HepG2 (cell line): ENCODE data around the gene MT1M. TPM values are rescaled to one million over a fixed set of nuclear protein-coding genes. Genes with fewer than 3 reads are reported as not detected.

ENCODE experiments used
- CERS6 ChIP-seq: sonication (generic); formaldehyde crosslinking; IDR thresholded peaks from 2 replicates; pipeline ENCODE4 v1.5.0; 2020; ENCODE audit warnings: missing genetic modification reagents
- DRAP1 ChIP-seq: IDR thresholded peaks from 2 replicates; pipeline ENCODE4 v1.6.1; 2016; ENCODE audit warnings: missing genetic modification reagents, missing compliant biosample characterization
- EHMT2 ChIP-seq: fragments of 200-600 bp; sonication (generic); IDR thresholded peaks from 2 replicates; pipeline ENCODE4 v1.7.0; 2017; ENCODE audit warnings: antibody characterized with exemption, low read depth, low read length, borderline replicate concordance
- FLYWCH1 ChIP-seq: sonication (generic); formaldehyde crosslinking; IDR thresholded peaks from 2 replicates; pipeline ENCODE4 v1.8.1; 2023; ENCODE audit warnings: mild to moderate bottlenecking, missing genetic modification reagents
- HDAC2 ChIP-seq: sonication (generic); formaldehyde crosslinking; IDR thresholded peaks from 2 replicates; pipeline ENCODE4 v1.4.0; 2020; ENCODE audit warnings: missing genetic modification reagents
- KMT2A ChIP-seq: sonication (generic); formaldehyde crosslinking; IDR thresholded peaks from 2 replicates; pipeline ENCODE4 v1.4.0; 2020; ENCODE audit warnings: missing genetic modification reagents
- MYC ChIP-seq: sonication (generic); formaldehyde crosslinking; IDR thresholded peaks from 2 replicates; pipeline ENCODE4 v1.9.0; 2021; ENCODE audit warnings: missing genetic modification reagents, borderline replicate concordance
- NFKBIZ ChIP-seq: IDR thresholded peaks from 2 replicates; pipeline ENCODE4 v1.6.1; 2018; ENCODE audit warnings: missing genetic modification reagents, missing compliant biosample characterization
- NR2C2 ChIP-seq: sonication (generic); formaldehyde crosslinking; IDR thresholded peaks from 2 replicates; pipeline ENCODE4 v1.4.0; 2020; ENCODE audit warnings: missing genetic modification reagents, mild to moderate bottlenecking, moderate library complexity, borderline replicate concordance
- NR3C1 ChIP-seq: sonication (generic); formaldehyde crosslinking; IDR thresholded peaks from 2 replicates; pipeline ENCODE4 v1.4.0; 2020; ENCODE audit warnings: missing genetic modification reagents
- PAF1 ChIP-seq: IDR thresholded peaks from 2 replicates; pipeline ENCODE4 v1.6.1; 2016; ENCODE audit warnings: missing genetic modification reagents, missing compliant biosample characterization
- PAWR ChIP-seq: sonication (generic); formaldehyde crosslinking; IDR thresholded peaks from 2 replicates; pipeline ENCODE4 v1.4.0; 2020; ENCODE audit warnings: missing genetic modification reagents, mild to moderate bottlenecking, borderline replicate concordance
- RARA ChIP-seq: IDR thresholded peaks from 2 replicates; pipeline ENCODE4 v1.6.1; 2016; ENCODE audit warnings: missing genetic modification reagents, missing compliant biosample characterization
- SMARCE1 ChIP-seq: fragments of 450-650 bp; IDR thresholded peaks from 2 replicates; pipeline ENCODE4 v1.6.1; 2017; ENCODE audit warnings: borderline replicate concordance
- TBX3 ChIP-seq: fragments of 450-650 bp; IDR thresholded peaks from 2 replicates; pipeline ENCODE4 v1.6.1; 2017; ENCODE audit warnings: antibody characterized with exemption, mild to moderate bottlenecking, inconsistent platforms, borderline replicate concordance
- ZBTB1 ChIP-seq: sonication (generic); formaldehyde crosslinking; IDR thresholded peaks from 2 replicates; pipeline ENCODE4 v1.4.0; 2020; ENCODE audit warnings: missing genetic modification reagents, borderline replicate concordance
- ZNF24 ChIP-seq: fragments of 450-650 bp; IDR thresholded peaks from 2 replicates; pipeline ENCODE4 v1.6.1; 2017; ENCODE audit warnings: antibody characterized with exemption, mild to moderate bottlenecking
- ZNF543 ChIP-seq: sonication (generic); formaldehyde crosslinking; IDR thresholded peaks from 2 replicates; pipeline ENCODE4 v1.4.0; 2020; ENCODE audit warnings: mild to moderate bottlenecking, missing genetic modification reagents
- ZNF549 ChIP-seq: sonication (generic); formaldehyde crosslinking; IDR thresholded peaks from 2 replicates; pipeline ENCODE4 v1.5.0; 2020; ENCODE audit warnings: missing genetic modification reagents
- ZNF552 ChIP-seq: sonication (generic); formaldehyde crosslinking; IDR thresholded peaks from 2 replicates; pipeline ENCODE4 v1.9.0; 2022; ENCODE audit warnings: missing genetic modification reagents, mild to moderate bottlenecking, borderline replicate concordance
- ZNF563 ChIP-seq: sonication (generic); formaldehyde crosslinking; IDR thresholded peaks from 2 replicates; pipeline ENCODE4 v1.8.0; 2022; ENCODE audit warnings: mild to moderate bottlenecking, moderate library complexity, missing genetic modification reagents
- ZNF674 ChIP-seq: sonication (generic); formaldehyde crosslinking; IDR thresholded peaks from 2 replicates; pipeline ENCODE4 v1.5.0; 2020; ENCODE audit warnings: low read depth, mild to moderate bottlenecking, missing genetic modification reagents
- ZNF709 ChIP-seq: sonication (generic); formaldehyde crosslinking; IDR thresholded peaks from 2 replicates; pipeline ENCODE4 v1.5.0; 2020; ENCODE audit warnings: mild to moderate bottlenecking, missing genetic modification reagents
- ZNF83 ChIP-seq: sonication (generic); formaldehyde crosslinking; IDR thresholded peaks from 2 replicates; pipeline ENCODE4 v1.4.0; 2020; ENCODE audit warnings: missing genetic modification reagents, mild to moderate bottlenecking, borderline replicate concordance
- polyA plus RNA-seq, 8 experiments: library from polyadenylated mRNA; depleted of rRNA in 3 of 8; stranded (reverse) in 7 of 8; unstranded in 1 of 8; fragments of >200 nt; fragmentation: Illumina TruSeq in 4 of 8; extraction: Trizol in 4 of 8; gene quantifications; 2 replicates each; pipeline versions ENCODE4 v1.2.1 to v1.2.3, GENCODE V29; 2011 to 2016; ENCODE audit warnings: low read depth in 4 of 8, missing spikeins in 1 of 8, mixed read lengths in 1 of 8; ENCODE audit not compliant: insufficient read depth in 1 of 8
- total RNA-seq, 5 experiments: library from RNA; depleted of rRNA; stranded (reverse); fragments of >200 nt; fragmentation: Illumina TruSeq; extraction: Trizol; gene quantifications; 2 replicates each; pipeline ENCODE4 v1.2.3, GENCODE V29; 2016; ENCODE audit warnings: low read depth in 1 of 5
- TF ChIP-seq, protein P1 (sequence below): sonication (generic); formaldehyde crosslinking; IDR thresholded peaks from 2 replicates; pipeline ENCODE4 v1.8.0; 2022; ENCODE audit warnings: mild to moderate bottlenecking, missing genetic modification reagents; ENCODE audit not compliant: insufficient replicate concordance
- TF ChIP-seq, protein P2 (sequence below): sonication (generic); formaldehyde crosslinking; IDR thresholded peaks from 2 replicates; pipeline ENCODE4 v1.5.1; 2020; ENCODE audit warnings: missing genetic modification reagents, mild to moderate bottlenecking, borderline replicate concordance
- TF ChIP-seq, protein P3 (sequence below): sonication (generic); formaldehyde crosslinking; IDR thresholded peaks from 2 replicates; pipeline ENCODE4 v1.8.1; 2023; ENCODE audit warnings: missing genetic modification reagents, mild to moderate bottlenecking, borderline replicate concordance

MT1M gene
- total and polyA plus RNA-seq, 2 of the 13 experiments (the other 11 are each of a cell fraction or from before 2014, with no cell fraction given) = 4.6 TPM; not detected in 1

DNA sequence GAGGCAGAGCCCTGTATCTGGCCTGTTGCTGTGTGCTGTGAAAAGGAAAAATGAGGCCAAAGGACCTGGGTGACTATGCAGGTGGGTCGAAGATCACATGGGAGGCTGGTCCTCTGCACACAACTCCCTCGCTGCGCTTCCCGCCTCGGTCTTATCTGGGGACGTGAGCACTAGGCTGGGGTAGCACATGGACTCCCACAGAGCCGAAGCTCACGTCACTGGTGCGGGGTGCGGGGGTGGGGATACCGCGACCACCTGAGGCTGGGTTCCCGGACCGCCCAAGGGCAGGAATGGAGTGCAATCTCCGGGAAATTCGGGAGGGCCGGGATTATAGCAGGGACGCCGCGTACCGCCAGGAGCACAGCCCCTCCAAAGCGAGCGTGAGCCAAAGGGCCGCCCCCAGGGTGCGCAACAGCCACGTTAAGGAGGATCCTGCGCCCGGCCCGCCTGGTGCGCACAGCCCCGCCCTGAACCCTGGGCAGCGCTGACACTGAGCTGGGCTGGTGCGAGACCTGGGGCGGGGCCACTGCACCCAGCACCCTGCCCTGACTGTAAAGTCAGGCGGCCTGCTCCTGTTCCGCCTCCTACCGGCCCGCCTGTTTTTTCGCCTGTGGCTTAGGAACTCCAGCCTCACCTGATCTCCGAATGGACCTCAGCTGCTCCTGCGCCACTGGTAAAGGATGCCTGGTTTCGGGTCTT lies 10.8 kb downstream of the MT1M start (continued):
- TF ChIP-seq, protein P1, sequence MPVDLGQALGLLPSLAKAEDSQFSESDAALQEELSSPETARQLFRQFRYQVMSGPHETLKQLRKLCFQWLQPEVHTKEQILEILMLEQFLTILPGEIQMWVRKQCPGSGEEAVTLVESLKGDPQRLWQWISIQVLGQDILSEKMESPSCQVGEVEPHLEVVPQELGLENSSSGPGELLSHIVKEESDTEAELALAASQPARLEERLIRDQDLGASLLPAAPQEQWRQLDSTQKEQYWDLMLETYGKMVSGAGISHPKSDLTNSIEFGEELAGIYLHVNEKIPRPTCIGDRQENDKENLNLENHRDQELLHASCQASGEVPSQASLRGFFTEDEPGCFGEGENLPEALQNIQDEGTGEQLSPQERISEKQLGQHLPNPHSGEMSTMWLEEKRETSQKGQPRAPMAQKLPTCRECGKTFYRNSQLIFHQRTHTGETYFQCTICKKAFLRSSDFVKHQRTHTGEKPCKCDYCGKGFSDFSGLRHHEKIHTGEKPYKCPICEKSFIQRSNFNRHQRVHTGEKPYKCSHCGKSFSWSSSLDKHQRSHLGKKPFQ (CRISPR knock-in tag) = no peak
- TF ChIP-seq KMT2A (CRISPR knock-in tag) (no peak), DRAP1 (no peak), NR3C1 (CRISPR knock-in tag) (no peak), MYC (CRISPR knock-in tag) (no peak; the same call in 1 of the 2 replicates), ZNF543 (CRISPR knock-in tag) (no peak; the same call in 1 of the 2 replicates), EHMT2 (no peak), SMARCE1 (no peak), PAWR (CRISPR knock-in tag) (no peak), ZNF709 (CRISPR knock-in tag) (peak; percentile 63), NR2C2 (CRISPR knock-in tag) (no peak), ZNF83 (no peak), ZNF552 (no peak), ZNF549 (CRISPR knock-in tag) (no peak), TBX3 (no peak), ZNF674 (CRISPR knock-in tag) (no peak), FLYWCH1 (CRISPR knock-in tag) (0 out of 2 replicates have a peak, but pooled peaks have one; percentile 34), ZNF24 (no peak), NFKBIZ (no peak), ZNF563 (CRISPR knock-in tag) (peak; percentile 76; the same call in 1 of the 2 replicates), HDAC2 (CRISPR knock-in tag) (no peak), PAF1 (CRISPR knock-in tag) (no peak), ZBTB1 (CRISPR knock-in tag) (no peak), CERS6 (CRISPR knock-in tag) (no peak), RARA (CRISPR knock-in tag) (no peak)
- TF ChIP-seq, protein P2, sequence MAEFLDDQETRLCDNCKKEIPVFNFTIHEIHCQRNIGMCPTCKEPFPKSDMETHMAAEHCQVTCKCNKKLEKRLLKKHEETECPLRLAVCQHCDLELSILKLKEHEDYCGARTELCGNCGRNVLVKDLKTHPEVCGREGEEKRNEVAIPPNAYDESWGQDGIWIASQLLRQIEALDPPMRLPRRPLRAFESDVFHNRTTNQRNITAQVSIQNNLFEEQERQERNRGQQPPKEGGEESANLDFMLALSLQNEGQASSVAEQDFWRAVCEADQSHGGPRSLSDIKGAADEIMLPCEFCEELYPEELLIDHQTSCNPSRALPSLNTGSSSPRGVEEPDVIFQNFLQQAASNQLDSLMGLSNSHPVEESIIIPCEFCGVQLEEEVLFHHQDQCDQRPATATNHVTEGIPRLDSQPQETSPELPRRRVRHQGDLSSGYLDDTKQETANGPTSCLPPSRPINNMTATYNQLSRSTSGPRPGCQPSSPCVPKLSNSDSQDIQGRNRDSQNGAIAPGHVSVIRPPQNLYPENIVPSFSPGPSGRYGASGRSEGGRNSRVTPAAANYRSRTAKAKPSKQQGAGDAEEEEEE (CRISPR knock-in tag) = no peak
- TF ChIP-seq, protein P3, sequence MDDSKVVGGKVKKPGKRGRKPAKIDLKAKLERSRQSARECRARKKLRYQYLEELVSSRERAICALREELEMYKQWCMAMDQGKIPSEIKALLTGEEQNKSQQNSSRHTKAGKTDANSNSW (CRISPR knock-in tag) = no peak
